K562 (cell line): ENCODE data around the gene IL25. TPM values are rescaled to one million over a fixed set of nuclear protein-coding genes. Genes with fewer than 3 reads are reported as not detected.

Experiments
- CBFB ChIP-seq: sonication (generic); formaldehyde crosslinking; IDR thresholded peaks from 2 replicates; pipeline ENCODE4 v1.4.0; 2020; ENCODE audit warnings: mild to moderate bottlenecking, missing genetic modification reagents
- ELF2 ChIP-seq: fragments of 250-450 bp; sonication (Bioruptor Pico); IDR thresholded peaks from 2 replicates; pipeline ENCODE4 v1.5.0; 2021; ENCODE audit warnings: mild to moderate bottlenecking
- KHSRP ChIP-seq: fragments of 450-650 bp; IDR thresholded peaks from 2 replicates; pipeline ENCODE4 v1.6.1; 2017
- MGA ChIP-seq: fragments of 450-650 bp; IDR thresholded peaks from 2 replicates; pipeline ENCODE4 v1.6.1; 2016; ENCODE audit warnings: mild to moderate bottlenecking, moderate library complexity
- MYNN ChIP-seq, 2 experiments: sonication (generic); formaldehyde crosslinking in 1 of 2; IDR thresholded peaks; 2 replicates each; pipeline versions ENCODE4 v1.5.0 to v1.6.1; 2016 to 2020; ENCODE audit warnings: antibody characterized with exemption in 1 of 2, missing genetic modification reagents in 1 of 2
- NBN ChIP-seq: fragments of 450-650 bp; IDR thresholded peaks from 2 replicates; pipeline ENCODE4 v1.6.1; 2016; ENCODE audit warnings: low read depth, mild to moderate bottlenecking
- NFIC ChIP-seq: fragments of 450-650 bp; IDR thresholded peaks from 2 replicates; pipeline ENCODE4 v1.6.1; 2017; ENCODE audit warnings: mild to moderate bottlenecking, inconsistent platforms
- POLR2G ChIP-seq: fragments of 200-400 bp; formaldehyde crosslinking; IDR thresholded peaks from 2 replicates; pipeline ENCODE4 v1.6.1; 2017; ENCODE audit warnings: low read depth, mild to moderate bottlenecking, antibody characterized with exemption, low read length, moderate library complexity
- SREBF1 ChIP-seq: fragments of 150-350 bp; IDR thresholded peaks from 2 replicates; pipeline ENCODE4 v1.6.1; 2014; ENCODE audit warnings: antibody characterized with exemption, low read depth, low read length, borderline replicate concordance
- SRSF9 ChIP-seq: fragments of 200-400 bp; formaldehyde crosslinking; IDR thresholded peaks from 2 replicates; pipeline ENCODE4 v1.6.1; 2017; ENCODE audit warnings: low read depth, low read length, borderline replicate concordance
- ZNF431 ChIP-seq: sonication (generic); formaldehyde crosslinking; IDR thresholded peaks from 2 replicates; pipeline ENCODE4 v1.8.0; 2022; ENCODE audit warnings: mild to moderate bottlenecking, missing genetic modification reagents
- ZNF518B ChIP-seq: fragments of 250-450 bp; sonication (Bioruptor Pico); IDR thresholded peaks from 2 replicates; pipeline ENCODE4 v1.5.0; 2021; ENCODE audit warnings: mild to moderate bottlenecking, moderate library complexity
- ZNF583 ChIP-seq: fragments of 250-450 bp; sonication (Bioruptor Pico); IDR thresholded peaks from 2 replicates; pipeline ENCODE4 v1.4.0; 2020
- ZSCAN32 ChIP-seq: fragments of 450-650 bp; formaldehyde crosslinking; IDR thresholded peaks from 2 replicates; pipeline ENCODE4 v1.4.0; 2020; ENCODE audit warnings: mild to moderate bottlenecking, moderate library complexity
- polyA plus RNA-seq, 8 experiments: library from polyadenylated mRNA; depleted of rRNA in 4 of 8; stranded (reverse) in 5 of 8; unstranded in 3 of 8; fragments of >200 nt; fragmentation: Nextera tagmentation in 2 of 8; fragmentation: Illumina TruSeq in 1 of 8; extraction: Ambion mirVana in 2 of 8; extraction: Trizol in 1 of 8; gene quantifications; 2 replicates each; pipeline versions ENCODE4 v1.2.1 to v1.2.3, GENCODE V29; 2011 to 2014; ENCODE audit warnings: inconsistent platforms in 1 of 8, missing spikeins in 1 of 8
- total RNA-seq, 7 experiments: library from RNA; depleted of rRNA in 6 of 7; stranded (reverse); fragments of >200 nt in 6 of 7; fragmentation: Illumina TruSeq in 2 of 7; extraction: Trizol in 2 of 7; gene quantifications; 2 replicates each; pipeline versions ENCODE4 v1.2.1 to v1.2.3, GENCODE V29; 2011 to 2021; ENCODE audit warnings: low replicate concordance in 1 of 7

IL25 gene
- total and polyA plus RNA-seq, 9 of the 15 experiments (the other 6 are each of a cell fraction or from before 2014, with no cell fraction given) = not detected

DNA sequence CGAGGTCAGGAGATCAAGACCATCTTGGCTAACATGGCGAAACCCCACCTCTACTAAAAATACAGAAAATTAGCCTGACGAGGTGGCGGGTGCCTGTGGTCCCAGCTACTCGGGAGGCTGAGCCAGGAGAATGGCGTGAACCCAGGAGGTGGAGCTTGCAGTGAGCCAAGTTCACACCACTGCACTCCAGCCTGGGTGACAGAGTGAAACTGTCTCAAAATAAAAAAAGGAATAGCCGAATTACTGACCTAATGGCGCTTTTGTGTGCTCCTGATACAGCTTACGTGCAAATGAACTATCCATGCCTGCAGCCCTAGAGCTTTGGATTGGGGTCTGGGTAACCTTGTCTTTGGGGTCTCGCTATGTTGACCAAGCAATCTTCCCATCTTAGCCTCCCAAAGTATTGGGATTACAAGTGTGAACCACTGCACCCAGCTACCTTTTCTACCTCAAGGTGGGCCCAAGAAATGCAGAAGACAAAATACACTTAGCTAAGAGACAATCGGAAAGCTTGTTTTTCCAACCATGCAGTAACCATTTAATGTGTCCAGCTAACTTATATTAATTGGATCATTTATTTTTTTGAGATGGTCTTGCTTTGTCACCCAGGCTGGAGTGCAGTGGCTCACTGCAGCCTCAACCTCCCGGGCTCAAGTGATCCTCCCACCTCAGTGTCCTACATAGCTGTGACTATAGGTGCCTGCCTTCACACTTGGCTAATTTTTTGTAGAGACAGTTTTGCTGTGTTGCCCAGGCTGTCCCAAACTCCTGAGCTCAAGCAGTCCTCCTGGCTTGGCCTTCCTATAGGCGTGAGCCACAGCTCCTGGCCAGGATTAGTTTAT is 45.9 kb upstream of the IL25 start (continued):
- TF ChIP-seq MGA (no peak), SREBF1 (no peak), POLR2G (peak; percentile 32), NFIC (no peak), ZNF431 (CRISPR knock-in tag) (no peak), MYNN (IDR thresholded peaks at IDR 0.05) (peak; percentile 33; the same call in 1 of the 2 replicates), MYNN (CRISPR knock-in tag; IDR thresholded peaks at IDR 0.05) (no peak), CBFB (CRISPR knock-in tag) (no peak), ZNF583 (CRISPR knock-in tag) (no peak), SRSF9 (no peak), NBN (no peak), ZSCAN32 (no peak), KHSRP (no peak), ZNF518B (CRISPR knock-in tag) (no peak), ELF2 (CRISPR knock-in tag) (peak; percentile 64; the same call in 1 of the 2 replicates)
